Activated naive CD4-positive, alpha-beta T cell treated with anti-CD3 and anti-CD28 coated beads, Interleukin-2, amount 10 ng/mL, durations not matched to agents 7 days and 5 days (primary cell): ENCODE data around the gene NPRL2.
A peak's percentile ranks its signal among the peaks of the same experiment; 100 is the strongest.

ENCODE experiments used
- CTCF ChIA-PET: fragments of 350-600 bp; sonication (Branson Sonifier 250); formaldehyde crosslinking; loops from one replicate; lab custom pipeline; 2021; ENCODE audit warnings: antibody characterized with exemption; lab: Charles Lee
- DNase-seq: peaks from one replicate; pipeline ENCODE4 v3.0.0-alpha.2; 2020
- H3K27ac Mint-ChIP-seq: one replicate; pipeline ENCODE4 v1.8.0; 2021; ENCODE audit warnings: mild to moderate bottlenecking, moderate library complexity, mixed read lengths
- H3K27me3 Mint-ChIP-seq: one replicate; pipeline ENCODE4 v1.8.0; 2021; ENCODE audit warnings: mild to moderate bottlenecking, mixed read lengths
- H3K36me3 Mint-ChIP-seq: one replicate; pipeline ENCODE4 v1.8.0; 2021; ENCODE audit warnings: mixed read lengths
- H3K4me1 Mint-ChIP-seq: one replicate; pipeline ENCODE4 v1.8.0; 2021; ENCODE audit warnings: mixed read lengths
- H3K4me3 Mint-ChIP-seq: one replicate; pipeline ENCODE4 v1.8.0; 2021; ENCODE audit warnings: mild to moderate bottlenecking, moderate library complexity, mixed read lengths
- H3K9me3 Mint-ChIP-seq: one replicate; pipeline ENCODE4 v1.8.0; 2021; ENCODE audit warnings: mixed read lengths

Gene NPRL2

DNA sequence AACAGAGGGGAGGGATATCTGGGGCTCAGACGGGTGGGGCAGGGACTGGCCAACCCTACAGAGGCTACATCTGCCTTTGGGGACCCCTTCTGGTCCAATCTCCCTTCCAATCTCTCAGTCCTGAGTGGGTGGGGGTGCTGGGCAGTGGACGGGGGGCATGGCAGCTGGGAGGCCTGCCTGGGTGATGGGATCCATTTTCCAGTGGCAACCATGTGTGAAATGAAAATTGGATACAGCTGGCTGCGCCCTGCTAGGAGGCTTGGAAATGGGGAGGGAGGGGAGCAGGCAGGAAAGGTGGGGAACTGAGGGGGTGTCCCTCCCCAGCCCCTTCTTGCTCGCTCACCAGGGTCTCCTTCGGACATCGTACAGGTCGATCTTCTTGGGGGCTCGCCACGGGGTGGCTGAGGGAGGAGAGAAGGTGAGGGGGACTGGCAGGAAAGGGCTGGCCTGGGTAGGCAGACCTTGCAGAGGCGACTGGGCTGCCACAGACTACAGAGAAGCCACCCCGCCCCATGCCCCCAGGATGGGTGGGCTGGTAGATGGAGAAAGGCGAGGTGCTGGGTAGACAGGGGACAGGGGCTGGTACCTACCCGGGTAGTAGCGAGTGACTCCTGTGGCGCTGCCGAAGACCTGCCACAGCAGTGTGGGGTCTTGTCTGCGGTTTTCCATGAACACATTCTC, 30.0 kb upstream of the NPRL2 start:
- Mint-ChIP-seq H3K9me3 (no peaks in the 10 kb centered on the region), H3K4me3 (no peak overlapping the region), H3K27ac (no peak overlapping the region), H3K4me1 (no peaks in the 10 kb centered on the region), H3K27me3 (peaks cover 7% of the 10 kb centered on the region), H3K36me3 (no peaks in the 10 kb centered on the region)
- CTCF ChIA-PET, result no interaction called here
- DNase-seq, result no peak

DNA sequence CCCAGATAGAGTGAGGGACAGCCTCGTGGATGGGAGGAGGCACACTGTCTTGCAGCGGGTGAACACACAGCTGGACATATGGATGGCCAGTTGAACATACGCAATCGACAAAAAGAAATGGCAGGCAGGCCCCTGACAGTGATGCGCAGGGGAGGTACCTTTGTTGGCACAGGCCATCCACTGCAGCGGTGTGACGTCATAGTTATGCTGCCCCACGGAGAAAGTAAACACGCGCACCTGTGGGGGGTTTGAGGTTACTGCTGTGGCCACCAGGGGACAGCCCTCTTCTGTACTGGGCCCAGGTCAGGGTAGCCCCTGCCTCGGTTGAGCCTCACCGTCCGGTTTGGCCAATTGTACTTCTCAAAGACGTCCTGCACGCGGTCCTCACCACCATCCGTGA, 28.2 kb upstream of the NPRL2 start:
- no peak for DNase-seq
- CTCF ChIA-PET, result no interaction called here
- no peak overlapping the region for H3K27ac Mint-ChIP-seq
- H3K4me3 Mint-ChIP-seq, result no peak overlapping the region
- no peaks in the 10 kb centered on the region for H3K4me1 Mint-ChIP-seq
- H3K27me3 Mint-ChIP-seq, result peaks cover 7% of the 10 kb centered on the region
- H3K9me3 Mint-ChIP-seq, result no peaks in the 10 kb centered on the region
- no peaks in the 10 kb centered on the region for H3K36me3 Mint-ChIP-seq

DNA sequence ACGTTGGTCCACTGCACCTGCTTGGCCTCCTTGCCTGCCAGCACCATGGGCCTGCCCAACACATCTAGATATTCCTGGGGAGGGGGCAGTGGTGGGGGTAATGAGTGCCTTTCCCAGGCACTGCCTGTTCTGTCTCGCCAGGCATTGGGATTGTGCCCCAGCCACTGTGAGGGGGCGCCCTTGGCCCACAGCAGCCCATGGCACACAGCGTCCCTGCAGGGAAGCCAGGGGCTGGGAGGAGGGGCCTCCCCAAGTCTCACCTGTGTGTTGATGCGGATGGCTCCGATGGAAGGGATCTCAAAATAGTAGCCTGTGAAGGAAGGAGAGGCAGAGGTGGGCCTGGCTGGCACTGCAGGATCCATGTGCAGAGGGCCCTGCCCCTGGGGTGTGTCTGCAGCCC, 27.4 kb upstream of the NPRL2 start:
- DNase-seq, result no peak
- no peaks in the 10 kb centered on the region for H3K9me3 Mint-ChIP-seq
- H3K27me3 Mint-ChIP-seq, result peaks cover 12% of the 10 kb centered on the region
- CTCF ChIA-PET, result no interaction called here
- no peak overlapping the region for H3K27ac Mint-ChIP-seq
- H3K4me3 Mint-ChIP-seq, result no peak overlapping the region
- H3K36me3 Mint-ChIP-seq, result no peaks in the 10 kb centered on the region
- H3K4me1 Mint-ChIP-seq, result peaks cover 2% of the 10 kb centered on the region

DNA sequence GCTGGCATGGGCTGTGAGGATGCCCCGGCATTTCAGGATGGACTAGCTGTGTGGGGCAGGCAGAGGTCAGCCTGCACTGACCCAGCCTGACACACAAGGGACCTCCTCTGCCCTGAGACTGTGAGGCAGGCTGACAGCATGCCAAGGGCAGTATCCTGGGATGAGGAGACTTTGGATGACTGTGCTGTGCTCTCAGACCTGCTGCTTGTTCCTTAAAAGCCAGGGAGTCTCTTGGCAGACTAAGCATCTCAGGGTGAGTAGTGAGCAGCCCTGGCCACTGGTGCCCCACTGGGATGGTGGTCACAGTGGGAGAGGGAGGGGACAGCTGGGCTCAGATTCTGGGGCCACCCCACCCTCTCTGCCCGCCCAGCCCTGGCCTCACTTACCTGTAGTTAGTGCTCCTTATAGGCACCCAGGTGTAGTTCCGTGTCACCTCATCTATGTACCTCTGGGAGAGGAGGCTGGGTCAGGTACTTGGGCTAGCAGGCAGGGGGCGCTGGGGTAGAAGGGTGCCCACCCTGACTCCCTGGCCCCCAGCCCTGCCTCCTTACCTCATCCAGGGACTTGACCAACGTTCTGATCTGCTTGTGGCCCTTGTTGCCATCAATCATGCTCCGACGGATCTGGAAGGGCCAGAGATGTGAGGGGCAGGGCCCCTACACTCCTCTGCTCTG, 24.8 kb upstream of the NPRL2 start:
- no peak for DNase-seq
- Mint-ChIP-seq H3K9me3 (no peaks in the 10 kb centered on the region), H3K27me3 (peaks cover 26% of the 10 kb centered on the region), H3K27ac (no peak overlapping the region), H3K4me1 (peaks cover 2% of the 10 kb centered on the region), H3K4me3 (no peak overlapping the region), H3K36me3 (no peaks in the 10 kb centered on the region)
- CTCF ChIA-PET, result no interaction called here

DNA sequence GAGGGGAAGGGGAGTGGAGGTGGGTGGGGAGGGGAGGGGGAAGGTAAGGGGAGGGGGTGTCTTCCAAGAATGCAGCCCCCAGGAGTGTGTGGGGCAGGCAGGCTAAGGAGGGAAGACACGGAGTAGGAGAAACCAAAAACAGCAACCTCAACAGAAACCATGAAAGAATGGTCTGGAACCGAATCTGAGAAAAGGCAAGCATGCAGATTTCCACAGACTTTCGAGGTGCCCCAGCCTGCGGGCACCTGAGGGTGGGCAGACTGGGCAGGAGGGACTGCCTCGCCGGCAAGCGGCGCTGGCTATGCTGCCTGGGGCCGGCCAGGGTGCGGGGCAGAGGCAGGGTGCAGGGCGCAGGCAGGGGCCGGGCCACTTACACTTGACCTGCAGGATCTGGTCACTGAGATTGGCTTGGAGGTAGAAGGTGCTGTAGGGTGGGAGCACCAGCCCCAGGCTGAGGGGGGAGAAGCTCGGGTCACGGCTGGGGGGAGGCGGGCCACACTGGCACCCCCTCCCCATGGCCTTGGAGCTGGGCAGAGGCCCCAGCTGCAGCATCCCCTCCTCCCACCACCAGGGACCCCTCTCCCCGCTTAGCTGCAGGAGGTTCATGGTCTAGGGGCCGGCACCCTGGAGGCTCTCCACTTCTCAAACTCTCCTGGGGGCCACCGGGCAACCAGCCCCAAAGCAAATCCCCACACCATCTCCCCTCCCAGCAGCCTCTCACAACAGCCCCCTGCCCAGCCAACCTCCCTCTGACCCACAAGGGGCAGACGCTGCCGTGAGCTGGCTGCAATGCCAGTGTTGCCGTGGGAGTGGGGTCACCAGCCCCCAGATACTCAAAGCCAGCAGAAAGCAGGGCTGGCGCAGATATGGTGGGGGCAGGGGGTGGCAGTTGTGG, 24.0 kb upstream of the NPRL2 start:
- peaks cover 26% of the 10 kb centered on the region for H3K27me3 Mint-ChIP-seq
- H3K27ac Mint-ChIP-seq, result no peak overlapping the region
- CTCF ChIA-PET, result no interaction called here
- no peaks in the 10 kb centered on the region for H3K36me3 Mint-ChIP-seq
- DNase-seq, result no peak
- H3K4me1 Mint-ChIP-seq, result peaks cover 2% of the 10 kb centered on the region
- no peaks in the 10 kb centered on the region for H3K9me3 Mint-ChIP-seq
- no peak overlapping the region for H3K4me3 Mint-ChIP-seq

DNA sequence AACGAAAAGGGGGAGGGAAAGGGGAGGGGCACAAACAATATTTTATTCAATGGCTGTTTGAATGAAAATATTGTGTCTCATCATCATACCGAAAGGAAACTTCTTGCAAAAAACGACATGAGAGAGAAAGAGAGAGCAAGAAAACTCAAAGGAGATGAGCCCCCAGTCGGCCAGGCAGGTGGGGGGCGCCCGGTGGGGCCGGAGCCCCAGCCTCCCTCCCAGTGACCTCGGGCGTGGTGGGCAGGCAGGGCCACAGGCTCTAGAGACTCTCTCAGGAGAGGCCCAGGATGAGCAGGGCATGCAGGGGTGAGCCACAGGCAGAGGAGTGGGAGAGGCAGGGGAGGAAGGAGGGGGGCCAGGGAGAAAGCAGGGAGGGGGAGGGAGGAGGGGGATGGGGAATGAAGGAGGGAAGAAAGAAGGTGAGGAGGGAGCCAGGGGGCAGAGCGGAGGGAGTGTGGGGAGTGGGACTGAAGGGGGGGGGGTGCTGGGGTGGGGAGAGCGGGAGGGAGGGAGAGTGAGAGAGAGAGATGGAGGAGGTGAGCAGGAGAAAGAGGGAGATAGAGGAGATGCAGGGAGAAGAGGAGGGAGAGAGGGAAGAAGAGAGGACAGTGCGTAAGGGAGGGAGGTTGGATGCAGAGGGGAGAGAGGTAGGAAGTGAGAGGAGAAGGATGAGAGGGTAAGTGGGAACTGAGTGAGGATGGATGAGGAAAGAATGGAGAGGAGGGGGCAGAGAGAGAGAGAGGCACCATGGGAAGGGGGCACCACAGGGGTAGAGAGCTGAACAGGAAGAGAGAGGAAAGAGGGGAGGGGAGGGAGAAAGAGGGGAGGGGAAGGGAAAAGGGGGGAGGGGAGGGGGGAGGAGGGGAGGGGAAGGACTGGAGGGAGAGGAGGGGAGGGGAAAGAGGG, 22.8 kb upstream of the NPRL2 start:
- Mint-ChIP-seq H3K4me3 (no peak overlapping the region), H3K9me3 (no peaks in the 10 kb centered on the region), H3K27ac (no peak overlapping the region), H3K36me3 (no peaks in the 10 kb centered on the region), H3K27me3 (peaks cover 30% of the 10 kb centered on the region), H3K4me1 (peaks cover 2% of the 10 kb centered on the region)
- no peak for DNase-seq
- CTCF ChIA-PET, result no interaction called here

DNA sequence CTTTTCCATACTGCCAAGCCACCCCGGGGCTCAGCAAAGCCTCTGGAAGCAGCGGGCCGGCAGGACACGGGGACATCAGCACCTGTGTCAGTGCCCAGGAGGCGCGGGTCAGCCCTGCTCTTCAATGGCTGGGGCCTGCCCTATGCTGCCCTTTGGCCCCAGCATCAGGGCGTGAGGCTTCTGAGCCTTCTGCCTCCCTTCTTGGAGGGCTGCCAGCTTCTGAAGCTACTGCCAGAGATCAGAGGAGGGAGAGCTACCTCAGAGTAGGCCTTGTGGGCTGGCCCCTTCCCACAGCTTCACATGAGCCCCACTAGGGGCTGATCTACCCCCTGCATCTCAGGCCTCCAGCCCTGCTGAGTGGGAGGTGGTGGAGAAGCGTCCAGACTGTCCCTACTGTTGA, 21.8 kb upstream of the NPRL2 start:
- Mint-ChIP-seq H3K9me3 (no peaks in the 10 kb centered on the region), H3K27me3 (peaks cover 32% of the 10 kb centered on the region), H3K4me3 (no peak overlapping the region), H3K4me1 (peaks cover 2% of the 10 kb centered on the region), H3K27ac (no peak overlapping the region), H3K36me3 (no peaks in the 10 kb centered on the region)
- CTCF ChIA-PET, result no interaction called here
- no peak for DNase-seq

DNA sequence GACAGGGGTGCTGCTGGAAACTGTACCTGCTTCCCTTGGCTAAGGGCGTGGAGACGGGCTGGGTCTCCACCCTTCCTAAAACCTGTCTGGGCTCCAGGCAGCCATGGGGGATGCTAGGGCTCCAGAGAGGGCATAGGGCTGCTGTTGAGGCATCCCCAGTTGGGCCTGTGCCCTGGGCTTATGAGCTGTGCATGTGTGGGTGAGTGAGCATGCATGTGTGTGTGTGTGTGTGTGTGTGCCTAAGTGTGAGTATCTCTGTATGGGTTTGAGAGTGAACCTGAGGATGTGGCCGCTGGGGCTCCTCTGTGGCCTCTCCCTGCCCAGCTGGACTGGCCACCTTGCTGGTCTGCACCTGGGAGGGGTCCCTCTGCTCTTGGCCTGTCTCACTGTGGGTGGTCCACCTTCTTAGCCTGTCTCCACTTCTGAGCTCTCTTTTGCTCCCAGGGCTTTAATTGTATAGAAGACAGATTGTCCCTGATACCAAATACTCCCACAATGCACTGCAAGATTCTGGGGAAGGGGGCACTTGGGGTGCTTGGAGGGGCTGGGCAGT, 20.6 kb upstream of the NPRL2 start:
- no peak overlapping the region for H3K4me3 Mint-ChIP-seq
- DNase-seq, result no peak
- H3K9me3 Mint-ChIP-seq, result no peaks in the 10 kb centered on the region
- H3K27ac Mint-ChIP-seq, result no peak overlapping the region
- no peaks in the 10 kb centered on the region for H3K36me3 Mint-ChIP-seq
- H3K4me1 Mint-ChIP-seq, result peaks cover 5% of the 10 kb centered on the region
- peaks cover 42% of the 10 kb centered on the region for H3K27me3 Mint-ChIP-seq
- CTCF ChIA-PET, result interaction anchor here (1.1 kb wide), 1 partner anchor 179 kb away, joined by 4 read pairs; no protein-coding TSS in a partner anchor

DNA sequence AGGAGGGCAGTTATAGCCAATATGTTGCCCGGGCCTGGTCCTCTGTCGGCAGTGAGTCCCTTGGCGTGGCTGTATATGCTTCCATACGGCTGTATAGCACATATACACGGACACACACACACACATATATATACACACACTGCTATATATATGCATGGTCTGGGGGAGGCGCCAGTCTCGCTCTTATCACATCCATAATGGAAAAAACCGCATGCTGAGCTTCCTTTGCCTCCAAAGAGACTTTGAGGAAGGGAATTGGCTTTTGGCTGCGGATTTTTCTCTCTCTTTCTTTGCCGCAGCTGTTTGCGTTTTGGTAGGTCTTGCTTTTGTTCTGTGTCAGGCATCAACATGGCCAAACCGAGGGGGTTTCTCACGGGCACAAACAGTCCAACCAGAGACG, 20.0 kb upstream of the NPRL2 start:
- CTCF ChIA-PET, result interaction anchor here (1.1 kb wide), 1 partner anchor 179 kb away, joined by 4 read pairs; no protein-coding TSS in a partner anchor
- Mint-ChIP-seq H3K4me3 (no peak overlapping the region), H3K36me3 (no peaks in the 10 kb centered on the region), H3K27ac (no peak overlapping the region), H3K27me3 (peaks cover 39% of the 10 kb centered on the region), H3K9me3 (no peaks in the 10 kb centered on the region), H3K4me1 (peaks cover 11% of the 10 kb centered on the region)
- no peak for DNase-seq

DNA sequence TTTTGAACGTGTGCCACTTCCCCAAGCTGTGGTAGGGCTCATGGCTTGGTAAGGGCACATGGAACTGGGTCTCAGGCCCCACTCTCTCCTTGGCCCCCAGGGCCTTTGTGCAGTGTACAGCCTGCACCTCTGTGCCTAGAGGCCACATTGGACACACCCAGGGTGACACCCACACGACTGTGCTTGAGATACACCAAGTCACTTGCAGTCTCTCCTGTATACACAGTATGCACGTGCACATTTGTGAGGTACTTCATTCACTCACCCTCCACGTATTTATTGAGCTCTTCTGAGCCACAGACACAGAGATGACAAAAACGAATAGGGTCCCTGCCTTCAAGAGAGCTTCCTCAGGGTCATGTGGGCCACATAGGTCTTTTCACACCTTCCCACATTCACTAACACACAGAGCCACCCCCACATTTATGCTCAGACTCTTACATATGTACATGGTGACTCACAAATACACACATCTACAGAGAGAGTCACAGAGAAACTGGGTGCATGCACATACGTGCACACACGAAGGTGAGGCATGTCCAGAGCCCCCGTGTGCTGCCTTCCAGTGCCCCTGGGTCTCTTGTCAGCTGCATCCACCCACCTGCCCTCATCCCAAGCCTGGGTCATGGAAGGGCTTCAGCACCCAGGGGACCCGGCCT, 18.6 kb upstream of the NPRL2 start:
- no peaks in the 10 kb centered on the region for H3K36me3 Mint-ChIP-seq
- CTCF ChIA-PET, result interaction anchor here (0.8 kb wide), 1 partner anchor 1019 kb away, joined by 3 read pairs; no protein-coding TSS in a partner anchor
- no peak overlapping the region for H3K27ac Mint-ChIP-seq
- peaks cover 16% of the 10 kb centered on the region for H3K4me1 Mint-ChIP-seq
- peaks cover 39% of the 10 kb centered on the region for H3K27me3 Mint-ChIP-seq
- H3K4me3 Mint-ChIP-seq, result no peak overlapping the region
- no peaks in the 10 kb centered on the region for H3K9me3 Mint-ChIP-seq
- DNase-seq, result no peak

DNA sequence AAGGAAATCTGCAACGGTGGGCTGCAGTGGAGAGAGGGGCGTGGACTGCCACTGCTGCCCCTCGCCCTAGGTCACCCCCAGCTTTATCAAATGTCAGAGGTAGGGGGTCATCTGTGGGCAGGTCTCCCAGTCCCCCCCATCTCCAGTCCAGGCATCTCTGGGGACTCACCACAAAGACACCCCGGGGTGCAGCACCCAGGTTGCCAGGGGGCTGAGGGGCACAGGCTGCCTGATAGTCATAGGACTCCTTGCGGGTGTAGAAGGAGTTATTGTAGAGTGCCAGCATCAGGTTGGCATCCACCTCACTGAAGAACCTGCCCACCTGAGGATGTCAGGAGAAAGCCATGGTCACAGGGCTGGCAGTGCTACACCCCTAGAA, 15.3 kb upstream of the NPRL2 start:
- no peak for DNase-seq
- no peaks in the 10 kb centered on the region for H3K9me3 Mint-ChIP-seq
- H3K27me3 Mint-ChIP-seq, result peaks cover 26% of the 10 kb centered on the region
- H3K36me3 Mint-ChIP-seq, result no peaks in the 10 kb centered on the region
- H3K4me1 Mint-ChIP-seq, result peaks cover 18% of the 10 kb centered on the region
- peak overlapping the region; percentile 78 for H3K4me3 Mint-ChIP-seq
- peak overlapping the region; percentile 78 for H3K27ac Mint-ChIP-seq
- CTCF ChIA-PET, result interaction anchor here (0.9 kb wide), 1 partner anchor 177 kb away, joined by 3 read pairs; no protein-coding TSS in a partner anchor

DNA sequence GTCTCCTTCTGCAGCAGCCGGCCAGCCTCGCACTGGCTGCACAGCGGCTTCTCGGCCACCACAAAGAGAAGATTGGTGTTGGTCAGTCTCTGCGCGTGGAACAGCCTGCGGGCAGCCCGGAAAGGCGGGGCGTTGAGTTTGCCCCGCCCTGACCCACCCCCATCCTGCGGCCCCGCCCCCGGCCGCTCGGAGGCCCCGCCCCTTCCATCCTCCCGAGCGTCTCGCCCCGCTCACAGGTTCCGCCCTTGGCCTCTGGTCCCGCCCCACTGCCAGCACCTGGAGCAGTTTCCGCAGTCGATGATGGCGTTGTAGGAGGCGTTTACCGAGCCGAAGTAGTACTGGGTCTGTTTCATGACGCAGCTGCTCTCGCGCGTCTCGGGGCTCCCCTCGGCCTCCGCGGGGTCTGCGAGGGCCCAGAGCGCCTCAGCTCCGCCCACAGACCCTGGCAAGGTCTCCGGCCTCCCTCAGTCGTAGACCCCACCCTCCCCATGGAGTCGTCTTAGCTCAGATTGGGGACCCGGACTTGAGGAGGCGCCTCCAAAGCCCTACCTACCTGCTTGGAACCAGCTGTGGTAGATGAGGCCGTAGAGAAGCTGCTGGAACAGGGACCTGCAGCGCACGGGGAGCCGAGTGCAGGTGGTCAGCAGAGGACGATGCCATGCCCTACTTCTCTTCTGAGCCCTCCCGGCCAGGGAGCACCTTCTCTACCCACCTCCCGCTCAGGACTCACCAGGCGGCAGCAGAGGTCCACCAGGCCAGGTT, 14.7 kb upstream of the NPRL2 start:
- no peaks in the 10 kb centered on the region for H3K9me3 Mint-ChIP-seq
- peak; percentile 98 for DNase-seq
- H3K4me3 Mint-ChIP-seq, result peak overlapping the region; percentile 78
- peak overlapping the region; percentile 78 for H3K27ac Mint-ChIP-seq
- H3K27me3 Mint-ChIP-seq, result peaks cover 26% of the 10 kb centered on the region
- H3K4me1 Mint-ChIP-seq, result peaks cover 18% of the 10 kb centered on the region
- H3K36me3 Mint-ChIP-seq, result no peaks in the 10 kb centered on the region
- CTCF ChIA-PET, result interaction anchor here (0.6 to 0.9 kb wide), 3 partner anchors 167 to 178 kb away, joined by 3 to 4 read pairs (median 3); no protein-coding TSS in a partner anchor
